Measurements from ENCODE around the gene AP2B1. TPM values are rescaled to one million over a fixed set of nuclear protein-coding genes. Genes with fewer than 3 reads are reported as not detected.
"Not testable (repeated sequence)": the region's sequence is repeated elsewhere in the genome, so short reads cannot be mapped to it uniquely, and the experiment has no call there.

AP2B1 gene
- polyA plus RNA-seq, 1 donor = 143 TPM

GRCh38 chr17:35695613-35696012 lies 108.5 kb downstream of the AP2B1 start:
- DNase-seq = no peak

GRCh38 chr17:35698800-35699199 lies 111.7 kb downstream of the AP2B1 start:
- DNase-seq = no peak

- DNase-seq = no peak
Observed at GRCh38 chr17:35700150-35700549, 113.0 kb downstream of the AP2B1 start.

GRCh38 chr17:35701491-35701890 lies 114.4 kb downstream of the AP2B1 start:
- no peak for DNase-seq

DNA sequence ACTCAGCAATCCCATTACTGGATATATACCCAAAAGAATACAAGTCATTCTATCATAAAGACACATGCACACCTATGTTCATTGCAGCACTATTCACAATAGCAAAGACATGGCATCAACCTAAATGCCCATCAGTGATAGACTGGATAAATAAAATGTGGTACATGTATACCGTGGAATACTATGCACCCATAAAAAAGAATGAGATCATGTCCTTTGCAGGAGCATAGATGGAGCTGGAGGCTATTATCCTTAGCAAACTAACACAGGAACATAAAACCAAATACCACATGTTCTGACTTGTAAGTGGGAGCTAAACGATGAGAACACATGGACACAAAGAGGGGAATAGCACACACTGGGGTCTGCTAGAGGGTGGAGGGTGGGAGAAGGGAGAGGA lies 116.2 kb downstream of the AP2B1 start:
- DNase-seq = not testable (repeated sequence)

DNA sequence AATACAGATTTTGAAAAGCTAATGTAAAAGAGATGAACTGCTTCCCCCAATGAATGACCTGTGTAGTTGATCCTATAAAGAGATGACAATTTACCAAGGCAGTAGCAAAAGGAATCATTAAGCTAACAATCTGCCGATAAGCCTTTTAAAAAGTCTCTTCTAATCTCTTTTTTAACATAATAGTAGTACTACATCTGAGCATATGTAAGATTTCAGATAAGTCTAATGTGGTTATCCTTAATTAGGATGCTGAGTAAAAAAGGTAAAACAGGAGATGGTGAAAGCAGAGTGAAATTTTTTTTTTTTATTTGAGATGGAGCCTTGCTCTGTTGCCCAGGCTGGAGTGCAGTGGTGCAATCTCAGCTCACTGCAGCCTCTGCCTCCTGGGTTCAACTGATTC lies 118.1 kb downstream of the AP2B1 start:
- no peak for DNase-seq

- DNase-seq = no peak
Observed at GRCh38 chr17:35705705-35706104, 118.6 kb downstream of the AP2B1 start.

DNA sequence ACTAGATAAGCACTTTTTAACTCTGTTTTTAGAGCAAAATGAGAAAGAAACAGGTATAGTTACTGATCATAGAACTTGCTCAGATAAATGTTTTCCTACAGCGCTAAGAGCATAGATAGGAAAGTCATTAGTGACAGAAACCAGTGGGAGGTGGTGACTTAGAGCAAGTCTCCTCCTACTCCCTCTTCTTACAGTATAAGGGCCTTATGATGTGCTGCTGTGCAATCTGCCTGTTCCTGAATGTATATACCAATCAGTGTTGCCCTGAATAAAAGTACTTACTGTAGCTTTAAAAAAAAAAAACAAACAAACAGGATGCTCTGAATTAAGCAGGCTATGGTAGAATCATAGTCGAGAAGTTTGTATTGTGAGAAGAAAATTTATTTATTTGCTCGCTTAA lies 121.0 kb downstream of the AP2B1 start:
- DNase-seq = no peak

DNA sequence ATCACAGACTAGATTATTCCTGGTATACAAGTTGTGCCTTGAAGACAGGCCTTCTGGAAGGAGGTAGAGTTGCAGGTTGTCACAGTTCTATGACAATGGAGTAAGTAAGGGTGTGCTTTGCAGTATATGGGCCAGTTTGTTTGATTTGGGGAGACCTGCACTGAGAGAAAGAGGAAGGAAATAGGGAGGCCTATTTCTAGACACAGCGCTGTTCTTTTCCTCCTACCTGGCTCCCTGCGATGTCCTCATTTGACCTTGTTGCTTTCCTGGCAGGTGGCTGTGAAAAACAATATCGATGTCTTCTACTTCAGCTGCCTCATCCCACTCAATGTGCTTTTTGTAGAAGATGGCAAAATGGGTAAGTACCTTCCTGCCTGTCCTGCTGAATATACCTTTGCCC lies 121.8 kb downstream of the AP2B1 start:
- DNase-seq = no peak

DNA sequence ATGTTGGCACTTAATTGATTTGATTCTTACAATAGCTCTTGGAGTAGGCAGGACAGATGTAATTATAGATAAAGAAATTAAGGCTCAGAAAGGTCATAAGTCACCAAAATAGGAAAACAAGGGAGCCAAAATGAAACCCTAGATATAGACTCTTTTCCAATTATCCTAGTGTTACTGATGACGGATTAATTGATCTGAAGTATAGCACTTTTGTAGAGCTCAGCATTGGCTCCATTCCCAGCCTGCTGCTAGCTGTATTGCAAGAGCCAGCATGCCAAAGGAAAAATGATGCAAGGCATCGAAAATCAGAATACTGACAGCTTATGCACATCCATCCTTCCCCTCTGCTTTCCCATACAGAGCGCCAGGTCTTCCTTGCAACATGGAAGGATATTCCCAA lies 122.8 kb downstream of the AP2B1 start:
- DNase-seq = no peak

GRCh38 chr17:35710950-35711349 lies 123.8 kb downstream of the AP2B1 start:
- DNase-seq = no peak

DNA sequence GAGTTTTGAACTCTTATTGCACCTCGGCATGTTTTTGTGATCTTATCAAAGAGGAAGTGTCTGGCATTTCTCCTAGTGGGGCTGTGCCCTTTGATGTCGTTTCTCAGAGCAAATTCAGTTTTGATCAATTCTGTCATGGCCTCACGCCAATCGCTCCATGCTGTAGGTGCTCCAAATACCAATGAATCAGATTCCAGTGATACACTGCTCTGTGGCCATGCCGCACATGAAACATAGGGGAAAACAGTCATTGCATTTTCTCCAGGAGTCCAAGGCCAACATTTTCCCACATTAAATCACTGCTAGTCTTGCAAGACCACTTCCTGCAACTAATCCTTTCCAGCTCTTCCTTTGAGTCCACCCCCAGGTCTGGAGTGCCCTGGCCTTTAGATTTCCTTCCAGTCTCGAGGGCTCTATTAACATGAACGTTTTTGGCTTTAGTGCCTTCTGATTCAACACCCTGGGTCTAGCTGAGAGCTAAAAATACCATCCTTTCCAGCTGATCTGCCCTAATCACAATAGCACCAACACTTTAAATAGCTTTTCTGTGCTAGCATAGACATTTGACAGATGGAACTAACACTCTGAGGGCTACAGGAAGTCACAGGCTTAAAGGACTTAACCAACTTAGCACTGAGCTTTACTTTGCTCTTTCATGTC lies 126.1 kb downstream of the AP2B1 start:
- peak; percentile 54 for DNase-seq

DNA sequence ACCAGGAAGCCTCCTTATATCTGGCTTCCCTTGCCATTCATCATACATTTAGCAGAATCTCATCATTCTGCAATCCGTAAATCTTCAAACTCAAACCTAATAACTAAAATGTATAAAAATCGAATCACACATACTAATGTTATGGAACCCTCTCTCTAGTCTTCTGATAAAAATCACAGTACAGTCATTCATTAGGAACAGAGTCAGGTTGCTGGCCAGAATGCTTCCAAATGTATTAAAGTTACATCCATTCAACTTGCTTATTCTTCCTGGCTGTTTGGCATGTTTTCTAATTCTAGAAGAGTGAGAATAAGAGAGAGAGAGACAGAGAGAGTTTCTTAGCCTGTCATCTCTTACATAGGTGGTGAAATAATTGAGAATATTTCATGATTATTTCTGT lies 127.9 kb downstream of the AP2B1 start:
- DNase-seq = no peak

DNA sequence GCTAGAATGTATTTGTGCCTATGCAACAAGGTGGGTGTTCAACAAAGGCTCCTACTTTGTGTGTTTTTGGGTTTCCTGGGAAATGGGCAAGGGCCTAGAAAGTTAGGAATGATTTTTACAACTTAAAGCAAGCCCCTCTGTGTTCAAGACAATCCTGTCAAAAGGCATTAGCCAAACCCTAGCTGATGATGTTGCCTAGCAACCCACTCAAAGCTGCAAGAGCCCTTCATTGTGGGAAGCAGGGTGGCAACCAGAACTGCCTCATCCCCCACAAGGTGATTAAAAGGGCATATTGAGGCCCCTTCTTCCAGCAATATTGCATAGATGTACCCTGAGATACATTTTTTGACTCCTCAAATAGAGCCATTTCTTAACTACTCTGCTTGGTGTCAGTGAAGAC lies 128.3 kb downstream of the AP2B1 start:
- no peak for DNase-seq

GRCh38 chr17:35716173-35716572 lies 129.1 kb downstream of the AP2B1 start:
- DNase-seq = no peak

GRCh38 chr17:35716897-35717465 lies 129.9 kb downstream of the AP2B1 start:
- DNase-seq = no peak

DNA sequence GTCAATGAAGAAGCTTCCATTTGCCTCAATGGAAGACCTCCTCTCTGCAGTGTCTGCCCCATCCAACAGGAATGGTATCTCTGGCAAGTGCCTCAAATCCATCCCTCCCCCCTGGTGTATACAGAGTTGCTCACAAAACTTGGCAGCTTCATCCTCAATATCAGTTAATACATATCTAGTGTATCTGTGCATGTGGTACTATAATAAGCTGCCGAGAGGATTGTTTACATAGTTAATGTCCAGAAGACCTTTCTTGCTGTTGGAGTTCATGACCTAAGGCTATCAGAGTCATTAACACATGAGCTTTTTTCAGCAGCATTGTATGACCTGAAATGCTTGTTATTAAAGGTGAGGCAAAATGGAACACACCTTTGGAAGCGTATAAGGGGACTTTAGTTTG lies 130.4 kb downstream of the AP2B1 start:
- DNase-seq = no peak

DNA sequence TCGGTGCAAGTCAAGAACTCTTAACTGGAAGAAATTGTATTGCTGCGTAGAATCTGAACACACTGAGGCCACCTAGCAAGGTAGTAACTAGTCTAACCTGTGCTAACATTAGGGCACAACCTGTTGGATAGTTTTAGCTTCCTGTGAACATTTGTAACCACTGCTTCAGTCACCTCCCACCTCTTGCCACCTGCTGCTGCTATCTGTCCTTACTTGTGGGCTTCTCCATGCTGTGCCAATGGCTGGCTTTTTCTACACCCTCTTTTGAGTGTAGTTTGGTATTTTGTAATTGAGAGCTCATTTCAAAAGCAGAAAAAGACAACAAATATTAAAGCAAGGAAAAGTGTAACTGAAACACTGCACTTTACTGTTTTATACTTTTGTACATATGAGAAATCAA lies 136.6 kb downstream of the AP2B1 start:
- DNase-seq = no peak

DNA sequence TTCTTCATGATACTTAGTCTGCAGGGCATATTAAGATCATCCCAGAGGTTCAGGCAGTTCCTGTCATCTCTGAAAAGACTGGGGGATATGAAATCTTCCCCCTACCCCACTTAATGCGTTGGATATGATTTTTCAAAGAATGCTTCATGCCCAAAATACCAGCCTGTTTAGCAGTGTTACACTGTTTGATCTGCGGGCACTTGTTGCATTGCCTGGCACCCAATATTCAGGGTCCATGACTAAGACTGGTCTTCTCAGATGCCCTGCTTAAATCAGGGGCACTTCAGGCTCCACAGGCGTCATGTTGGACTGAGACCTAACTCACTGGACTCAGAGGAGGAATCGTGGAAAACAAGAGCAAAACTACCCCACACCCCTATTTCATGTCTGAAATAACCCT lies 137.9 kb downstream of the AP2B1 start:
- no peak for DNase-seq

GRCh38 chr17:35725802-35726126 lies 138.6 kb downstream of the AP2B1 start:
- DNase-seq = no peak

DNA sequence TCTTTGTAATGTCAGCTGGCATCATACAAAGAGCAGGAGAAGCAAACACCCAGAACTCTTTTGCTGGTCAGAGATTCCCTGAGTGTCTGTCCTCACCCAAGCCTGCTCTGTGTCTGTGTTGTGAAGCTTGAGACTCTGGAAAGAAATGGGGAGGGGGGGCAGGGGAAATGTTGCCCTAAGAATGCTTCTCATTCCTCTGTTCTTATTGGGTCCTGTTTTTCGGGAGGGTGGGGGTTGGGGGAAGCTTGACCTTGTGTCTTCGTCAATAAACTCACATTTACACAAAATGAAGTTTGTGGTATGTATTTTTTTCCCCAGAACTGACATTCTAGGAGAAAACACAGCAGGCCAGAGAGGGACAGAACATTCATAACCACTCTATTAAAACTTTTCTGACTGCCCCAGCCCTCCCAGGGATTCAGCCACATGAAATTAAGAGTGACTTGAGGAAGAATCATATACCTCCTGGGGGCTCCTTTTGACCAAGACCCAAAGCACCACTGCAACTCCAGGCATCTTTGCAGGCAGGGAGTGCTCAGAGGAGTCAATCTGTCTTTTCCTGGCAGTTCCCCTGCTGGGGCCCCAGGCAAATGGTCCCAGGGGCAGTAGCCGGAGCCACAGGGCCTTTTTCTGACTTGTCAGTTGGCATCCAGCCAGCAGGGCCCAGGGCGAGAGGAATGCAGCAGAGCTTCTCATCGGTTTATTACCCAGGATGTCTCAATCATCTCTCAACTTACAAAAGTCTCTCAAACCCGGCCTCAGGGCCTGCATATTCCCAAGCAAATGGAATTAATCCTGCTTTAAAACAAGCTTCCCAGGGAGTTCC lies 139.2 kb downstream of the AP2B1 start:
- DNase-seq = peak; percentile 49

GRCh38 chr17:35726953-35727460 lies 139.9 kb downstream of the AP2B1 start:
- DNase-seq = no peak

DNA sequence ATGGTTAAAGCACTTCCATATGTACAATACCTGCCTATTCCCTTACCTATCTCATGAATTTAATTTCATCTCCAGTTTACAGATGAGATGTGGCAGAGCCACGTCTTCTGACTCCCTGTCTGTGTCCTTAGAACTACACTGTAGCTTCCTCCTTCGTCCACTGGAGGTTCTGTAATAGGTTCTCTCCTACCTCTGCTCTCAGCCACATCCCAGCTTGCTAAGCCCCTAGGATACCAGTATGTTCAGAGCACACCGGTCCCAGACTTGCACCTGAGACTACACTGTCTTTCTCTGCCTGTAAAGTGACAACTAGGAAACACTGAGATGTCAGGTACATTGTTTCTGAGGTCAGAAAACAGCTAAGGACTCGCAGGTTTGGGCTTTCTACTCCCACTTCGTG lies 140.5 kb downstream of the AP2B1 start:
- no peak for DNase-seq

- no peak for DNase-seq
Observed at GRCh38 chr17:35728551-35728950, 141.4 kb downstream of the AP2B1 start.

Data from left kidney (tissue), 2 donors.